Measurements from ENCODE around the gene PBX1.

DNA sequence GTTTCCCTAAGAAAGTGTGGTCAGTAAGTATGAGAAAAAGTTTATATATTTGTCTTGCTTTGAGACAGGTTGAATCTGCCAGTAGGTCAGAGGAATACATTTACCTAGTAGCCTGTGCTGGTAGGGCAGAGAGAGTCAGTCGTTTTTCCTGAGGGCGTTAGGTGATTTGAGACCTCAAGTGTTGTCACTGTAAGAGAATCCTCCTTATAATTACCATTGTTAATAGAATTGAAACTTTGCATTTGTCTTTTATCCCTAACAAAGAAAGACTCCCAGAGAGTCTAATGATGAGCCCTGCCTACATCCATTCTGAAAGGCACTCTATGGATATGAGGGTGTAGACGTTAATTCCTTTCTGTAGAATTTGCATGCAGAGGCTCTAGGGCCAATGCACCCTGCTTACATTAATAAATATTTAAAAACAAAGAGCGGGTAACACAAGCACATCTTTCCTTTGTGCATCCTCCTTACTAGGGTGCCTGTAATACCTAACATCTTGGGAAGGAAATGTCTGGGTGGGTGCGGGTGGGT lies 16.4 kb downstream of the PBX1 start:
- TF ChIP-seq, protein P1, sequence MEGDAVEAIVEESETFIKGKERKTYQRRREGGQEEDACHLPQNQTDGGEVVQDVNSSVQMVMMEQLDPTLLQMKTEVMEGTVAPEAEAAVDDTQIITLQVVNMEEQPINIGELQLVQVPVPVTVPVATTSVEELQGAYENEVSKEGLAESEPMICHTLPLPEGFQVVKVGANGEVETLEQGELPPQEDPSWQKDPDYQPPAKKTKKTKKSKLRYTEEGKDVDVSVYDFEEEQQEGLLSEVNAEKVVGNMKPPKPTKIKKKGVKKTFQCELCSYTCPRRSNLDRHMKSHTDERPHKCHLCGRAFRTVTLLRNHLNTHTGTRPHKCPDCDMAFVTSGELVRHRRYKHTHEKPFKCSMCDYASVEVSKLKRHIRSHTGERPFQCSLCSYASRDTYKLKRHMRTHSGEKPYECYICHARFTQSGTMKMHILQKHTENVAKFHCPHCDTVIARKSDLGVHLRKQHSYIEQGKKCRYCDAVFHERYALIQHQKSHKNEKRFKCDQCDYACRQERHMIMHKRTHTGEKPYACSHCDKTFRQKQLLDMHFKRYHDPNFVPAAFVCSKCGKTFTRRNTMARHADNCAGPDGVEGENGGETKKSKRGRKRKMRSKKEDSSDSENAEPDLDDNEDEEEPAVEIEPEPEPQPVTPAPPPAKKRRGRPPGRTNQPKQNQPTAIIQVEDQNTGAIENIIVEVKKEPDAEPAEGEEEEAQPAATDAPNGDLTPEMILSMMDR (IDR thresholded peaks at IDR 0.05): no peak
- no peak for TF ChIP-seq POLR2A (IDR thresholded peaks at IDR 0.05)
- no peak for TF ChIP-seq EP300 (IDR thresholded peaks at IDR 0.05)
